CMK (cell line): Measurements from ENCODE around the gene TMX3.
A peak's percentile ranks its signal among the peaks of the same experiment; 100 is the strongest.

Source experiments
- DNase-seq: peaks from one replicate; pipeline ENCODE4 v3.0.0-alpha.2; 2010; ENCODE audit warnings: low read depth

TMX3 gene

GRCh38 chr18:68714712-68715496 is at the start of gene TMX3:
Gene TMX3 (minus strand): TSS chr18:68715108. CDS start chr18:68714981, 127 bp downstream.
- DNase-seq: peak; percentile 76

- no peak for DNase-seq
Measured at GRCh38 chr18:68764016-68764415, 49.1 kb upstream of the TMX3 start.

GRCh38 chr18:68763083-68763482 is 48.2 kb upstream of the TMX3 start:
- DNase-seq: no peak

GRCh38 chr18:68759308-68759707 is 44.4 kb upstream of the TMX3 start:
- no peak for DNase-seq

- no peak for DNase-seq
Measured at GRCh38 chr18:68757126-68757525, 42.2 kb upstream of the TMX3 start.

GRCh38 chr18:68742206-68742605 is 27.3 kb upstream of the TMX3 start:
- DNase-seq: no peak

GRCh38 chr18:68740966-68741365 is 26.1 kb upstream of the TMX3 start:
- DNase-seq: no peak

- no peak for DNase-seq
Measured at GRCh38 chr18:68739462-68739861, 24.6 kb upstream of the TMX3 start.

GRCh38 chr18:68738564-68738963 is 23.7 kb upstream of the TMX3 start:
- DNase-seq: no peak

GRCh38 chr18:68735483-68736343 is 20.8 kb upstream of the TMX3 start:
- DNase-seq: no peak

- no peak for DNase-seq
Measured at GRCh38 chr18:68734308-68734707, 19.4 kb upstream of the TMX3 start.

GRCh38 chr18:68733707-68734106 is 18.8 kb upstream of the TMX3 start:
- DNase-seq: no peak

- no peak for DNase-seq
Measured at GRCh38 chr18:68728081-68728700, 13.3 kb upstream of the TMX3 start.

GRCh38 chr18:68727506-68727905 is 12.6 kb upstream of the TMX3 start:
- DNase-seq: no peak

- no peak for DNase-seq
Measured at GRCh38 chr18:68725346-68725745, 10.4 kb upstream of the TMX3 start.

- no peak for DNase-seq
Measured at GRCh38 chr18:68724021-68724420, 9.1 kb upstream of the TMX3 start.

GRCh38 chr18:68723539-68723938 is 8.6 kb upstream of the TMX3 start:
- DNase-seq: no peak

- no peak for DNase-seq
Measured at GRCh38 chr18:68722821-68723220, 7.9 kb upstream of the TMX3 start.

- no peak for DNase-seq
Measured at GRCh38 chr18:68721681-68722583, 7.0 kb upstream of the TMX3 start.

- no peak for DNase-seq
Measured at GRCh38 chr18:68714366-68714711, 569 bp downstream of the TMX3 start.

GRCh38 chr18:68713796-68714195 is 1.1 kb downstream of the TMX3 start:
- DNase-seq: no peak

GRCh38 chr18:68713131-68713530 is 1.8 kb downstream of the TMX3 start:
- DNase-seq: no peak
